IMR-90 (cell line): ENCODE measurements around the gene PGBD5. TPM values are rescaled to one million over a fixed set of nuclear protein-coding genes. Genes with fewer than 3 reads are reported as not detected.

Experiments used
- ATAC-seq: fragments of 200-7000 bp; cut with Tn5 transposase; 2 replicates; pipeline ENCODE4 v1.9.1; 2020; ENCODE audit warnings: low read depth, mild to moderate bottlenecking, moderate library complexity
- BruUV-seq: library from RNA; stranded (reverse); fragments of 400-500 nt; replicated peaks from 2 replicates; lab custom pipeline; 2021; lab: Mats Ljungman, UMichigan
- CTCF ChIA-PET: fragments of 300-600 bp; formaldehyde crosslinking; extraction: SDS; loops from one replicate; lab custom pipeline; 2021; ENCODE audit warnings: antibody characterized with exemption; lab: Yijun Ruan, JAX
- POLR2A ChIA-PET: fragments of 300-600 bp; sonication (Branson Sonifier 250); formaldehyde crosslinking; loops from one replicate; lab custom pipeline; 2022; ENCODE audit warnings: antibody characterized with exemption; ENCODE audit not compliant: unreplicated experiment; lab: Charles Lee
- DNase-seq: peaks from one replicate; pipeline ENCODE4 v3.0.0; 2013
- H2AFZ ChIP-seq: replicated peaks from 2 replicates; pipeline ENCODE3; 2013; ENCODE audit warnings: low read length, mild to moderate bottlenecking; ENCODE audit not compliant: poor library complexity
- H2AK5ac ChIP-seq: 2 replicates; pipeline ENCODE4 v1.6.1; 2013; ENCODE audit warnings: low read depth, low read length, inconsistent platforms
- H2AK9ac ChIP-seq: replicated peaks from 2 replicates; pipeline ENCODE3; 2013; ENCODE audit warnings: mild to moderate bottlenecking, low read depth, low read length, moderate library complexity; ENCODE audit not compliant: poor library complexity
- H2BK120ac ChIP-seq: 2 replicates; pipeline ENCODE4 v1.6.1; 2013; ENCODE audit warnings: low read depth, low read length, inconsistent platforms
- H2BK15ac ChIP-seq: 3 replicates; pipeline ENCODE4 v1.6.1; 2013; ENCODE audit warnings: low read depth, low read length, inconsistent platforms
- H2BK20ac ChIP-seq: 2 replicates; pipeline ENCODE4 v1.6.1; 2013; ENCODE audit warnings: low read depth, mild to moderate bottlenecking, inconsistent platforms, low read length, moderate library complexity
- H2BK5ac ChIP-seq: 2 replicates; pipeline ENCODE4 v1.6.1; 2013; ENCODE audit warnings: mild to moderate bottlenecking, low read depth, low read length, inconsistent platforms; ENCODE audit not compliant: poor library complexity, severe bottlenecking
- H3K14ac ChIP-seq: replicated peaks from 2 replicates; pipeline ENCODE4 v1.6.1; 2013; ENCODE audit warnings: low read depth, low read length, inconsistent platforms
- H3K18ac ChIP-seq: 2 replicates; pipeline ENCODE4 v1.6.1; 2013; ENCODE audit warnings: low read depth, low read length, control low read depth
- H3K23ac ChIP-seq: 2 replicates; pipeline ENCODE4 v1.6.1; 2013; ENCODE audit warnings: low read depth, low read length, inconsistent platforms
- H3K27ac ChIP-seq: 2 replicates; pipeline ENCODE4 v1.5.1; 2013; ENCODE audit warnings: mild to moderate bottlenecking, control low read depth, low read length; ENCODE audit not compliant: insufficient read depth
- H3K27me3 ChIP-seq: 2 replicates; pipeline ENCODE4 v1.6.1; 2013; ENCODE audit warnings: low read length; ENCODE audit not compliant: control insufficient read depth, insufficient read depth
- H3K36me3 ChIP-seq: 2 replicates; pipeline ENCODE4 v1.6.1; 2013; ENCODE audit warnings: low read length, mixed read lengths; ENCODE audit not compliant: control insufficient read depth, insufficient read depth
- H3K4ac ChIP-seq: 2 replicates; pipeline ENCODE4 v1.6.1; 2013; ENCODE audit warnings: low read depth, low read length, inconsistent platforms
- H3K4me1 ChIP-seq: 2 replicates; pipeline ENCODE4 v1.6.1; 2013; ENCODE audit warnings: low read length, mixed read lengths; ENCODE audit not compliant: control insufficient read depth, insufficient read depth
- H3K4me2 ChIP-seq: 2 replicates; pipeline ENCODE4 v1.6.1; 2013; ENCODE audit warnings: low read depth, mild to moderate bottlenecking, control low read depth, low read length, moderate library complexity
- H3K4me3 ChIP-seq: 2 replicates; pipeline ENCODE4 v1.5.1; 2013; ENCODE audit warnings: low read depth, mild to moderate bottlenecking, control low read depth, low read length, moderate library complexity; ENCODE audit not compliant: insufficient read depth
- H3K56ac ChIP-seq: 2 replicates; pipeline ENCODE4 v1.6.1; 2013; ENCODE audit warnings: low read length, inconsistent platforms; ENCODE audit not compliant: insufficient read depth; ENCODE audit errors: extremely low read depth
- H3K79me1 ChIP-seq, 2 experiments: 2 replicates each; pipeline ENCODE4 v1.6.1; 2013; ENCODE audit warnings: low read length in 2 of 2, inconsistent platforms in 1 of 2, low read depth in 1 of 2
- H3K9ac ChIP-seq: 2 replicates; pipeline ENCODE4 v1.6.1; 2013; ENCODE audit warnings: low read depth, low read length, control low read depth
- H3K9me1 ChIP-seq: 2 replicates; pipeline ENCODE4 v1.6.1; 2013; ENCODE audit warnings: low read length, inconsistent platforms; ENCODE audit not compliant: insufficient read depth
- H3K9me3 ChIP-seq: 2 replicates; pipeline ENCODE4 v1.6.1; 2013; ENCODE audit warnings: low read length; ENCODE audit not compliant: control insufficient read depth, insufficient read depth
- H4K20me1 ChIP-seq: 2 replicates; pipeline ENCODE4 v1.6.1; 2013; ENCODE audit warnings: low read length, inconsistent platforms; ENCODE audit not compliant: insufficient read depth
- H4K5ac ChIP-seq: 2 replicates; pipeline ENCODE4 v1.6.1; 2013; ENCODE audit warnings: mild to moderate bottlenecking, low read depth, low read length, control low read depth
- H4K8ac ChIP-seq, 2 experiments: 2 replicates each; pipeline ENCODE4 v1.6.1; 2013; ENCODE audit warnings: low read depth in 2 of 2, low read length in 2 of 2, control low read depth in 1 of 2, inconsistent platforms in 1 of 2
- H4K91ac ChIP-seq: 2 replicates; pipeline ENCODE4 v1.6.1; 2013; ENCODE audit warnings: low read depth, low read length, inconsistent platforms; ENCODE audit not compliant: insufficient read depth
- ELK1 ChIP-seq: fragments of 150-350 bp; IDR thresholded peaks from 2 replicates; pipeline ENCODE4 v1.6.1; 2016; ENCODE audit warnings: low read depth, mild to moderate bottlenecking, low read length, moderate library complexity, borderline replicate concordance
- FOS ChIP-seq: fragments of 150-350 bp; IDR thresholded peaks from 2 replicates; pipeline ENCODE4 v1.6.1; 2016; ENCODE audit warnings: low read depth, low read length
- NFE2L2 ChIP-seq: fragments of 150-350 bp; IDR thresholded peaks from 2 replicates; pipeline ENCODE4 v1.6.1; 2016; ENCODE audit warnings: low read depth, mild to moderate bottlenecking, low read length
- WGBS, 2 experiments: methylation state at CpG; one replicate each; pipeline versions ENCODE4 v1.1.5 to v1.1.7; 2013; ENCODE audit warnings: missing lambda C conversion rate in 2 of 2; ENCODE audit not compliant: insufficient read length in 1 of 2; ENCODE audit errors: extremely low coverage in 2 of 2; 5-methylcytosine and 5-hydroxymethylcytosine counted together
- dilution Hi-C: fragments of 300-500 bp; cut with HindIII; formaldehyde crosslinking; loops from one replicate; pipeline ENCODE4 v1.14.3; 2018; ENCODE audit warnings: low sequenced_read_pairs; ENCODE audit not compliant: unreplicated experiment
- in situ Hi-C: fragments of 300-500 bp; cut with MboI; formaldehyde crosslinking; loops from 3 replicates; pipeline ENCODE4 v1.14.3; 2019; ENCODE audit warnings: low sequenced_read_pairs, inconsistent platforms, mixed read lengths
- intact Hi-C: fragments of 100-400 bp; cut with micrococcal nuclease; formaldehyde crosslinking; loops from 2 replicates; pipeline ENCODE4 v1.10.0; 2022
- polyA plus RNA-seq, 3 experiments: library from polyadenylated mRNA; depleted of rRNA; stranded (reverse); fragments of >200 nt; gene quantifications; 2 replicates each; pipeline ENCODE4 v1.2.3, GENCODE V29; 2012; ENCODE audit warnings: low replicate concordance in 1 of 3
- total RNA-seq: library from RNA; depleted of rRNA; stranded (reverse); fragments of >200 nt; gene quantifications from 2 replicates; pipeline ENCODE4 v1.2.3, GENCODE V29; 2012

PGBD5 gene
- total and polyA plus RNA-seq, 2 of the 4 experiments (the other 2 are of a cell fraction) = 0.18 to 0.36 TPM

DNA sequence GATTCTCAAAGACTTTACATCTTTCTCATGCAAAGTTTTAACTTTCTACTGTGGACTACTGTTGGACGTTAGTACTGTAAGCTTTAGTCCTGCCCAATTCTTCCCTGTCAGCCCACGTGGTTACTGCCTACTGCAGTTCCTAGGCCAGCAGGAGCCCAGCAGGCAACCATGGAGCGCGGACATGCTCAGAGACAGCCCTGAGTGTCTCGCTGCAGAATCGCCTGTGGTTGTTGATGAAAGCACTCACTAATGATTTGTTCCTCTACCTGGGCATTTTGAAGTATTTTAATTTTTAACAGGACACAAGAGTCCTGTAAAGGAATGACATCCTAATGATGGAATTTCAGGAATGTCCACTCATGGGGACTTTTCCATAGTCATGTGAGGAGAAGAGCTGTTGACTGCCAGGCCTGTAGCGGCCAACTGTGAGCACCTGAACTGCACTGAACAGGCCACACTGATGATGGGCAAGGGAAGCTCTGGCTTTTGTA, 44.1 kb downstream of the PGBD5 start:
- Histone ChIP-seq H2BK5ac (no peak overlapping the region), H3K27me3 (no peaks in the 10 kb centered on the region), H3K4me1 (no peaks in the 10 kb centered on the region), H2BK20ac (no peak overlapping the region), H3K79me1 (no peaks in the 10 kb centered on the region), H3K9me3 (peaks cover 15% of the 10 kb centered on the region), H4K91ac (no peak overlapping the region), H4K5ac (no peak overlapping the region), H3K36me3 (no peaks in the 10 kb centered on the region), H3K18ac (no peak overlapping the region), H3K4me3 (no peak overlapping the region), H2AK9ac (no peak overlapping the region), H3K9me1 (no peaks in the 10 kb centered on the region), H3K9ac (no peak overlapping the region), H3K14ac (no peak overlapping the region), H2BK15ac (no peak overlapping the region), H4K20me1 (no peaks in the 10 kb centered on the region), H3K23ac (no peak overlapping the region), H3K4me2 (no peak overlapping the region), H2BK120ac (no peak overlapping the region), H2AFZ (no peak overlapping the region), H4K8ac (no peak overlapping the region), H3K56ac (no peak overlapping the region), H3K27ac (no peak overlapping the region), H3K4ac (no peak overlapping the region), H2AK5ac (no peak overlapping the region)
- no CpG with 5 or more reads among the region's 7 CpGs for WGBS, 2 experiments
- in situ Hi-C loops = no loop called here
- DNase-seq (no peak), ATAC-seq (no peak)
- no TSS peak for BruUV-seq
- TF ChIP-seq NFE2L2 = no peak
- TF ChIP-seq ELK1 = no peak
- TF ChIP-seq FOS = no peak
- ChIA-PET POLR2A (no interaction called here), CTCF (no interaction called here)
- intact Hi-C loops = no loop called here
- dilution Hi-C loops = no loop called here
